ENCODE data around the gene SEPTIN5.
"Not testable (repeated sequence)": the region's sequence is repeated elsewhere in the genome, so short reads cannot be mapped to it uniquely, and the experiment has no call there.

SEPTIN5 gene

GRCh38 chr22:19680911-19681862 is 33.1 kb upstream of the SEPTIN5 start:
- no peak for DNase-seq

- DNase-seq, result no peak
Measured at GRCh38 chr22:19681863-19682245, 32.4 kb upstream of the SEPTIN5 start.

DNA sequence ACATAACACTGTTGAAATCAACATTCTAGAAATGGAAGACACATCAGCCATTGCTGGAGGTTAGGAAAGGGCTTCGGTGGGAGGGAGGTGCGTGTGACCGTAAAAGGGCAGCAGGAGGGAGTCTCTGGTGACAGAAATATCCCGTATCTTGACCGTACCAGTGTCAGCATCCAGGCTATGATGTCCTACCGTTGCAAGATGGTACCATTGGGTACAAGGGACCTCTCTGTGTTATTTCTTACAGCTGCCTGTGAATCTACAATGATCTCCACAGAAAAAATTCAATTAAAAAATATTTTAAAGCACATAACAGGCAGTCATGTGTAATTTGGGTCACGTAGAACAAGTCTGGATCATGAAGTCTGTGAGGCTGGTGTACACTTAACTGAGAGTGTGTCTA is 27.4 kb upstream of the SEPTIN5 start:
- DNase-seq, result no peak

DNA sequence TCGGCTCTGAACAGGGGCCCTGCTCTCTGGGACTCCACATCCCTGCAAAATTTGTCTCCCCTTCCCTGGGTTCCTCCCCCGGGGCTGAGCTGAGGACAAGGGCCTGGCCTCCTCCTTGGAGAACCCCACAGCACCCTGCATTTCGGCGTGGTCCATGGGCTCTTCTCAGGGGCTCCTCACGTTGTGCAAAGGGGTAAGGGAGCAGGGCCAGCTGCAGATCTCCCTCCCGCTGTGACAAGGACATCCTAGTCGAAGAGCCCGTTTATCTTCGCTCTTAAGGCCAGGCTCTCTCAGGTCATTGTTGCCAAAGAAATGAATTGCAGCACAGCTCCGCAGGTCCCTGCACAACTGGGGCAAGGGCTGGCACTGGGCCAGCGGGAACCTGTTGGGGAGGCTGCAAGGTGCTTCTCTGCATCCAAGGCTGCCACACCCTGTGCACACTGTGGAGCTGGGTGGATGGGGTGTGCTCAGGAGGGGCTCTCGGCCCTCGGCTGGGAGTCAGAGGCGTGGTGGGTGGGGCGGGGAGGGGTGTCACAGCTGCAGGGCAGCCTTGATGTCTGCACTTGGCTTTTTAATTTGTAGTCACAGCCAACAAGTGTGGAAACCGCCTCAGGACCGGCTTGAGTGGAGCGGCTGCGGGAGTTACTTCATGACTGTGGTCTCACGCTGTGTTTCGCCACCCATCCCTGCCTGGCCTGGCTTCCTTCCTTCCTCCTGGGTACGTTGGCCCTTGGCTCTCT is 26.6 kb upstream of the SEPTIN5 start:
- DNase-seq, result no peak

GRCh38 chr22:19688301-19689290 is 25.7 kb upstream of the SEPTIN5 start:
- DNase-seq, result no peak

GRCh38 chr22:19689408-19689807 is 24.9 kb upstream of the SEPTIN5 start:
- DNase-seq, result no peak

DNA sequence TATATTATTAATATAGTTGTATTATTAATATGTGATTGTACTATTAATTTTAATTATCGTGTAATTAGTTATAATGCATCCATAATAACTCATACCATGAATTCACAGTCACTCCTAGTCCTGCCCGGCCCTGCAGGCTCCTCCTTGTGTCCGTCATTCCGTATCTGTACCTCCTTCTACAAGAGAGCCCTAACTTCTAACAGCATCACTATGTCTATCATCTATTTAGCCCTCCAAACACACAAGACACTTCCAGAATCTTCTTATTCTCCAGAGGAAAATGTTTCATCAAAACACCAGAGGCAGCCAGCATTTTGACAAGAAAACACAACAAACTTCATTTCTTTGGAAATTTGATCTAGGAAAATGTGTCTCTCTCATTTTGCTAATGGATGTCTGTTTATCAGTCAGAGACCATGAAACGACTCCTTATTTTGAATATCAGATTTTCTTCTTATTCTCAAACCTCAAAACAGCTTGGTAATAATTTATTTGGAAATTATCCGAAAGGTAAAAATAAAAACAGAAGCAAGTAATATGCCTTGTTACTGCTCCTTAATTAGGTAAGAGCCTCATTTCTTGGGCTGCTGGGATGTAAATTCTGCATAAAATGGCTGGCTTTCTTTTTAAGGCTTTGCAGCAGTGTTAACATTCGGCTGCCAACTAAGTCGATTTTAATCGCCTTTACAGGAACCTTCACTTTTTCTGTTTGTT is 23.1 kb upstream of the SEPTIN5 start:
- no peak for DNase-seq

DNA sequence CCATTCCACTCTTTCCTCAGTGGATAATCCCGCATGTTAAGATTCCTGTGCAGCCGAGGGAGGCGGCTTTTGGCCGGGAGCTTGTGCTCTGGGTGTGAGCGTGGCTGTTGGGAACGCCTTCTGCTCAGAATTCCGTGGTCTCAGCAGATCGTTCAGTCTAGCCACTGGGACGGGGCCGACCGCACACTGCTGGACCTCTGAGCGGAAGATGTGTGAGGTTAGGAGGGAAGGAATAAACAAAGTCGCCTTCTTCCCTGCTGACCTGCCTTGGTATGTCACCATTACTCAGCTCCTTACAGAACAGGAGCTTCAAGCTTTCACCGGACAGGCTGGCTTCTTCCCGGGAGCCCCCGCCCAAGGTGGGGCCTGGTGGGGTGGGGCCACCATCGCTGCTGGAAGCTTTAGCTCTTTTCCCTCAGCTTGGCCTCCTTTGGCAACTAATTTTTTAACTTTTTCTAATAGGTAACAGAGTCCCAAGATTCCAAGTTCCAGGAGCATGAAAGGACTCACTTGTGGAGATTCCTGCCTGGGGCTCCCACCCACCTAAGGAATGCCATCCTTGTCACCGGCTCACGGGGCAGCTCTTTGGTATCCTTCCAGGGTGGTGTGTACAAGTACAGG is 22.5 kb upstream of the SEPTIN5 start:
- DNase-seq, result no peak

DNA sequence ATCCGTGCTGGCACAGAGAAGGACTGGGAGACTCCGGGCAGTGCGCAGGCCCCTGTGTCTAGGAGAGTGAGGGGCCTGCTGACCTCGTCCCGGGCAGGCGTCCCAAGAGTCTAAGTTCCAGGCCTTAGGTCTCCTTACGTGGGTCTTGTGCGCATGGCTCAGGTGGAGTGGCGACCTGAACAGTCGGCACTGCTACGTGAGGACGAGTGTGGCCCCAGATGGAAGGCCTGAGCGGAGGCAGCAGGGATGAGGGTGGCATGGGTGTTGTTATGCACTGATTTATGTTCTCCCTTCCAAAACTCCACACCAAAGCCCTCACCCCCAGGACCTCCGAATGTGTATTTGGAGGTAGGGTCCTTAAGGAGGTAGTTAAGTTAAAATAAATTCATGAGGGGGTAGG is 20.7 kb upstream of the SEPTIN5 start:
- DNase-seq, result no peak

DNA sequence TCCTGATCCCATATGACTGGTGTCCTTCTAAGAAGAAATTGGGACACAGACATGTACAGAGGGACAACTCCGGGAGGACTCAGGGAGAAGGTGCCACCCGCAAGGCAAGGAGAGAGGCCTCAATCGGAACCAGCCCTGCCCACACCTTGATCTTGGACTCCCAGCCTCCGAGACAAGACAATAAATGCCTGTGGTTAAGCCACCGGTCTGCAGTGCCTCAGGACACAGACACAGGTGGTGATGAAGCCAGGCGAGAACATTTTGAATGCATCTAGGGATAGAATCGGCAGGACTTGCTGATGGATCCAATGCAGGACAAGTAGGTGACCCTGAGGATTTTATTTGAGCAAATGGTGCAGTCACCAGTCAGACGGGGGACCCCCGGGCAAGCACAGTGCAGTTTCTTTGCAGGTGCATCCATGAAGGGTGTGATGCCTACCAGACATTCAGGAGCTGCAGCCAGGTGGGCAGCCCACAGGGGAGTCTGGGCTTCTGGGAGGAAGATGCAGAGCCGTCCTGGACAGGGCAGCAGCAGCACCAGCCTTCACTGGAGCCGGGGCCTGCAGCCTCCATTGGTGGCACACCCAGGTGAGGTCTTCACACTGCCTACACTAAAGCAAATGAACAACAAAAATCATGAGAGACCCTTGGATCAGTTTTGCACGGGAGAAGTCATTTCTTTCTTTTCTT is 20.2 kb upstream of the SEPTIN5 start:
- DNase-seq, result no peak

- no peak for DNase-seq
Measured at GRCh38 chr22:19694696-19695095, 19.6 kb upstream of the SEPTIN5 start.

- DNase-seq, result no peak
Measured at GRCh38 chr22:19696504-19697276, 17.6 kb upstream of the SEPTIN5 start.

DNA sequence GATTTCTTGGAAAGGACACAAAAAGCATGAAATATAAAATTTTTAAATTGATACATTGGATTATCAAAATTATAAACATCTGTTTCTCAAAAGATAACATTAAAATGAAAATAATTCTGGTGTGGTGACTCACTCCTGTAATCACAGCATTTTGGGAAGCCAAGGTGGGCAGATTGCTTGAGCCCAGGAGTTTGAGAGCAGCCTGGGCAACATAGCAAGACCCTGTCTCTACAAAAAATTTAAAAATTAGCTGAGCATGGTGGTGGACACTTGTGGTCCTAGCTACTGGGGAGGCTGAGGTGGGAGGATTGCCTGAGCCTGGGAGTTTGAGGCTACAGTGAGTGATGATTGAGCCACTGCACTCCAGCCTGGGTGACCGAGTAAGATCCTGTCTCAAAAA is 16.4 kb upstream of the SEPTIN5 start:
- not testable (repeated sequence) for DNase-seq

DNA sequence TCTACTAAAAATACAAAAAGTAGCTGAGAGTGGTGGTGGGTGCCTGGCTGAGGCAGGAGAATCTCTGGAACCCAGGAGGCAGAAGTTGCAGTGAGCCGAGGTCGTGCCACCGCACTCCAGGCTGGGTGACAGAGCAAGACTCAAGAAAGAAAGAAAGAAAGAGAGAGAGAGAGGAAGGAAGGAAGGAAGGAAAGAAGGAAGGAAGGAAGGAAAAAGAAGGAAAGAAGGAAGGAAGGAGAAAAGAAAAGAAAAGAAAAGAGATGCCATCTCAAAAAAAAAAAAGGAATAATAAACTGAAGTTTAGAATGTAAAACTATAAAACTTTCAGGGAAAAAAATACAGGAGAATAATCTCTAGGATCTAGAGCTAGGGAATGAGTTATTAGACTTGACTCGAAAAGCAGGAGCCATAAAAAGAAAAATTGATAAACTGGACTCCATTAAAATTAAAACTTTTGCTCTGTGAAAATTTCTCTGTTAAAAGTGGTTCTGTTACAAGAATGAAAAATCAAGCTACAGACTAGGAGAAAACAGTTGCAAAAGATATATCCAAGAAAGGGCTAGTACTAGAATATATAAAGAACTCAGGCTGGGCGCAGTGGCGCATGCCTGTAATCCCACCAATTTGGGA is 13.4 kb upstream of the SEPTIN5 start:
- DNase-seq, result no peak

DNA sequence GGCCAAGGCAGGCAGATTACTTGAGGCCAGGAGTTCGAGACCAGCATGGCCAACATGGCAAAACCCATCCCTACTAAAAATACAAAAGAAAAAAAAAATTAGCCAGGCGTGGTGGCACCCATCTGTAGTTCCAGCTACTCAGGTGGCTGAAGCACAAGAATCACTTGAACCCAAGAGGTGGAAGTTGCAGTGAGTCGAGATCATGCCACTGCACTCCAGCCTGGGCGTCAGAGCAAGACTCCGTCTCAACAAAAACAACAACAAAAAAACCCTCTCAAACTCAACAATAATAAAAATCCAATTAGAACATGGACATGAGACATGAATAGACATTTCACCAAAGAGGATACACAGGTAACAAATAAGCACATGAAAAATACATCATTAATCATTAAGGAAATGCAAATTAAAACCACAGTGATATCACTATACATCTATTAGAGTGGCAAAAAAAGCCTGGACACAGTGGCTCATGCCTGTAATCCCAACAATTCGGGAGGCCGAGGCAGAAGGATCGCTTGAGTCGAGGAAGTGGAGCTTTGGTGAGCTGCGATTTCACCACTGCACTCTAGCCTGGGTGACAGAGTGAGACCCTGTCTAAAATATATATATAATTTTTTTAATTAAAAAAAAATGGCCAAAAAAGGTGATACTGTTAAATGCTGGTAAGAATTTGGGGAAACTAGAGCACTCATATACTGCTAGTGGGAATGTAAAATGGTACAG is 12.7 kb upstream of the SEPTIN5 start:
- no peak for DNase-seq

GRCh38 chr22:19703869-19704268 is 10.4 kb upstream of the SEPTIN5 start:
- DNase-seq, result no peak

GRCh38 chr22:19704355-19705015 is 9.8 kb upstream of the SEPTIN5 start:
- DNase-seq, result no peak

DNA sequence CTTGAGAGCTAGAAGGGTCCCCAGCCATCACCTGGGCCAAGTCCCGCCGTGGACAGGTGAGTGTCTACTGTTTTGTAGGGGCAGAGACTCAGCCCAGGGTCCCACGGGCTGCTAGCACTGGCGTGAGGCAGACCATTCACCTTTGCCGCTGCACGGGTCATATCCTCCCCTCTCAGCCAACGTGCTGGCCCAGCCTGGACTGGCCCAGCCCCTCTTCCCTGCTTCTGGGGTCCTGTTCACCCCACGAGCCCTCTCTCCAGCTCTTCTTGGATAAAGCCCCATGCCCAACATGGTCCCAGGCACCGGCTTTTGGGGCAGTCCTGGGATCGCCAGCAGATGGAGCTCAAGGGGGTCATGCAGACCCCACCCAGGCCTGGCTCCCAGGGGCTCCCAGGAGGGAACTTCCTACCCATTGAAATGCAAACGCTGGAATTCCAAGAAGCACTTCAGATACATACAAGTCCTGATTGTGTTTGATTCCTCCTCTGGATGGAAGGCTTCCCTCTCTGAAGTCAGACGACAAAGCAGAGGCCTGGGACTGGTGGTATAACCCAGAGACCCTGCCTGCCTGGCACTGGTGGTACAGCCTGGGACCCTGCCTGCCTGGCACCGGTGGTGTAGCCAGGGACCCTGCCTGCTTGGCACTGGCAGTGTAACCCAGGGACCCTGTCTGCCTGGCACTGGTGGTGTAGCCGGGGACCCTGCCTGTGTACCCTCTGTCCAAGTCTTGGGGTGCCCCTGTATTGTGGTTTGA is 8.9 kb upstream of the SEPTIN5 start:
- no peak for DNase-seq

Data from GDM1 (cell line).